NCI-H1930 (cell line): ENCODE measurements around the gene NHSL2.
A peak's percentile ranks its signal among the peaks of the same experiment; 100 is the strongest.

ENCODE experiments used
- DNase-seq, 2 experiments: peaks; one replicate each; lab custom pipeline; 2025; lab: John Stamatoyannopoulos, UW

Gene NHSL2

GRCh38 chrX:72180539-72180938, 269.9 kb downstream of the NHSL2 start:
- no peak for DNase-seq

GRCh38 chrX:72181178-72182125, 270.8 kb downstream of the NHSL2 start, which contains the start of gene PIN4:
PIN4 (plus strand) TSS chrX:72181757; CDS start chrX:72181786, 29 bp downstream.
- peak; percentile 72 to 79 for DNase-seq

GRCh38 chrX:72182924-72183323, 272.3 kb downstream of the NHSL2 start:
- DNase-seq, result no peak

- DNase-seq, result no peak
Measured at GRCh38 chrX:72201836-72202536, 291.3 kb downstream of the NHSL2 start.
